HG03342 (cell line): Measurements from ENCODE around the gene ATXN1.
"Not testable (repeated sequence)": the region's sequence is repeated elsewhere in the genome, so short reads cannot be mapped to it uniquely, and the experiment has no call there.

Experiments used
- ATAC-seq: cut with Tn5 transposase; IDR thresholded peaks from one replicate; pipeline ENCODE4 v1.9.1; 2021; ENCODE audit warnings: mild to moderate bottlenecking, moderate library complexity; ENCODE audit not compliant: unreplicated experiment

The ATXN1 gene

GRCh38 chr6:16404456-16404855 is 356.8 kb downstream of the ATXN1 start:
- ATAC-seq, result no peak

DNA sequence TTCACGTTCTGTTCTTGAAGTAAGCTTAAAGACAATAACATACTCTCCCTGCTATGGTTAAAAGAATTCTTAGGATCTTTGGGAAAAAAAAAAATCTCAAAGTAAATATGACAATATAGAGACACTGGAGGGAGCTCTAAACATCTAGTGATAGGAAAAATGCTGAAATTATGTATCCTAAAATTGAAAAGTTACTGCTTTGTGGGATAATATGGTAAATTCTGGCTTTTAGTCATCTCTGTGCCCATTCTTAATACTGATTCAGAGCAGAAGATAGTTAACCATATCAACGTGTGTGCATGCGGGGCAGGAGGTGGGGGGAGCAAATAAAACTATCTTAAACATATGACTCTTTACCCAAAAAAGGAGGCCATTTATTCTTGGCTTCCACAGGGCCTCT is 357.4 kb downstream of the ATXN1 start:
- no peak for ATAC-seq

GRCh38 chr6:16402581-16402900 is 358.7 kb downstream of the ATXN1 start:
- ATAC-seq, result no peak

GRCh38 chr6:16400248-16400760 is 361.0 kb downstream of the ATXN1 start:
- ATAC-seq, result no peak

DNA sequence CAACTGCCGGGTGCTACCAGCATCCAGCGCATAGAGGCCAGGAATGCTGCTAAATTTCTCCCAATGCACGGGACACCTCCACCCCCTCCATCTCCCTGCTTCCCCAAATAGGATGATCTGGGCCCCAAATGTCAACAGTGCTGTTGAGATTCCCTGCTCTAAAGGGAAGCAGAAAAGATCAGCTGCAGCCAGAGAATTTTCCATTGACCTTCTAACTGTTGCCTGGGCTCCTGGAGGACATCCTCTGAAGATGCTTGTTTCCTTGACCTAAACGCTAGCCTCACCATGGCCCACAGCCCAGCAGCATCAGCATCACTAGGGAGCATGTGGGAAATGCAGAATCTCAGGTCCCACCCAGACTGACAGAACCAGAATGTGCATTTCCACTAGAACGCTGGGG is 361.6 kb downstream of the ATXN1 start:
- ATAC-seq, result no peak

DNA sequence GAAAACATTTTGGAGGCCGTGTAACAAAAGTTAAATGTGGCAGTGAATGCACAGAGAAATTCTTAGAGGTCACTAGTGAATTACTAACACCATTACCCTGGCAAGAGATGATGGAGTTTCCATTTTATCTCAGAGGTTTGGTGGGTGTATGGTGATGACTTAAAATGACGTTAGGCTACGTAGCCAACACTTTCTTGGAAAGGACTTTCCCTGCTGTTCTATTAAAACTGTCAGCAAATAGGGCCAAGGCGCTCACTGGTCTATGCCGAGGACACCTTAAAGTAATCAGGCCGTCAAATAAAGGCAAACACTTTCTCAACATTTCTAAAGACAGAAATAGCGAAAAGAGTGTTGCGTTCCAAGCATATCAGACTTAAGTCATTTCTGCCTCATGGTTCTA is 362.1 kb downstream of the ATXN1 start:
- ATAC-seq, result no peak

GRCh38 chr6:16398587-16398986 is 362.7 kb downstream of the ATXN1 start:
- no peak for ATAC-seq

DNA sequence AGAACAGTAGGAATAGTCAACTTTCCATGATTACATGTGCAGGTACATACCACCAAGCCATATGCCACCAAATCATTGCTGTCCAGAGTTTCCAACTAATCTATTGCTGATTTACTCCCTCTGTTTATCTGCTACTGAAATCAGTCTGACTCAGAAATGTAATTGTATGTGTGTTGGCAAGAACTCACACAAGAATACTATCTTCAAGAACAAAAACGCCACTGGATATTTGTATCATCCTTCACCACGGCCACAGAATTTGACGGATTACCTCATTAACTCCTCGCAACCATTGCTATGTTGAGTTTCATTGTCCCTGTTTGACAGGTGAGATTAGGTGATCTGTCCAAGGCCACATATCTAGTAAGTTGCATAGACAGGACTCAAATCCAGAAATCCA is 363.6 kb downstream of the ATXN1 start:
- no peak for ATAC-seq

DNA sequence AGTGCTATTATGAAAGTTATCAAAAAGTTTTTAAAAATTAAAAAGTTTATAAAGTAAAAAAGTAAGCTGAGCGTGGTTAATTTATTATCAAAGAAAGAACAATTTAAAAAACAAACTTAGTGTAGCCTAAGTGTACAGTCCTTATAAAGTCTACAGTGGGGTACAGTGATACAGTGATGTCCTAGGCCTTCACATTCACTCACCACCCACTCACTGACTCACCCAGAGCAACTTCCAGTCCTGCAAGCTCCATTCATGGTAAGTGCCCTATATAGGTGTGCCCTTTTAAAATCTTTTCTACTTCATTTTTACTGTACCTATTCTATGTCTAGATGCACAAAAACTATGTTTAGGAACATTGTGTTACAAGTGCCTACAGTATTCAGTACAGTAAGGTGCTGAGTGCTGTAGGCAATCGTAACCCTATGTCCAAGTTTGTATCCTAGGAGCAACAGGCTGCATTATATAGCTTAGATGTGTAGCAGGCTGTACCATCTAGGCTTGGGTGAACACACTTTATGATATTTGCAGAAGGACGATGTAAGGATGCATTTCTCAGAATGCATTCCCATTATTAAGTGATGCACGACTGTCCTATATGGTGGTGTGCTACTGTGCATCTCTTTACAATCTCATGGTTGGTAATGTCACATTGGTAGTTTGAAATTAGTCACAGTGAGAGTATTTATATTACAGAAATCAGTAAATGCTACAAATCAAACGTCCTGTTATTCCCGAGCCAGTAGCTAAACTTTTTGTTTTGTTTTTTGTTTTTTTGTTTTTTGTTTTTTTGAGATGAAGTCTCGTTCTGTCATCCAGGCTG is 364.6 kb downstream of the ATXN1 start:
- no peak for ATAC-seq

GRCh38 chr6:16394632-16395031 is 366.6 kb downstream of the ATXN1 start:
- ATAC-seq, result no peak

DNA sequence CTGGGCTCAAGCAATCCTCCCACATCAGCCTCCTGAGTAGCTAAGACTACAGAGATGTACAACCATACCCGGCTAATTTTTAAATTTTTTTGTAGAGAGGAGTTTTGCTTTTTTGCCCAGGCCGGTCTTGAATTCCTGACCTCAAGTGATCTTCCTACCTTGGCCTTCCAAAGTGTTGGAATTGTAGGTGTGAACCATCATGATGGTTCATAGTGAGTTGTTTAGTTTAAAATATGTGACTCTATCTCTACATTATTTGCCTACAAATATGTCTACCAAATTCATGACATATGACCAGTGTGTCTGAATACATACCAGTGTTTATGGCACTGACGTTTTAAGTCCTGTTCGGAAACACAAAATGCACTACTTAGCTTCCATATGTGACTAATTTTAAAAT is 367.9 kb downstream of the ATXN1 start:
- no peak for ATAC-seq

DNA sequence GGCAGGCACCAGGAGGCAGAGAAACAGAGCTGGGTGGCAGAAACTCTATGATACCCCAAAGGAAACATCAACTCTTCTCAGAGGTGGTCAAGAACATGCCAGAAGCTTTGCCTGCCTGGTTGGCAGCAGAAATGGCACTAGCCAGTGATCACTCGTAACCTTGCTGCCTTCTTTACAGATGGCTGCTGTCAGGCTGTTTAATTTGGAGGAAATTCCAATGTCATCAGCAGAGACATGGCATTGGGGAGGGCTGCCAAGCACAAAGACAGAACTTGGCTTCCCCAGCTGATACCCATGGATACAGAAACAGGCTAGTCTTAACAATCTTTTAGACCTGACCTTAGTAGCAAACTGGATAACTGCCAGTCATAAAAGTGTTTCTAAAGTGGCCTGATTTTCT is 369.2 kb downstream of the ATXN1 start:
- no peak for ATAC-seq

- no peak for ATAC-seq
These were observed 369.8 kb downstream of the ATXN1 start for GRCh38 chr6:16391451-16391912.

DNA sequence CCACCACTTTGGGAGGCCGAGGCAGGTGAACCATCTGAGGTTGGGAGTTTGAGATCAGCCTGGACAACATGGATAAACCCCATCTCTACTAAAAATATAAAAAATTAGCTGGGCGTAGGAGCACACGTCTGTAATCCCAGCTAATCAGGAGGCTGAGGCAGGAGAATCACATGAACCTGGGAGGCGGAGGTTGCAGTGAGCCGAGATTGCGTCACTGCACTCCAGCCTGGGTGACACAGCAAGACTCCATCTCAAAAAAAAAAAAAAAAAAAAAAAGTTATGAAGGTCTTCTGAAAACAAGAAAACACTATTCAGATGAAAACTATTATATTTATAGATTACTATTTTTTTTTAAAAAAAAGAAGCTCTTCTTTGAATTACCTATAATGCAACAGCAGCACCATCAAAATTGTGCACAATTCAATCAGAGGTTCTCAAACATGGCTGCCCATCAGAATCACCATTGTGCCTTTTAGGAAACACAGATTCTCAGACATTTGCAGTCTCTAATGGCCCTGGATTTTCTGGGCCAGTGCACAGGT is 370.3 kb downstream of the ATXN1 start:
- not testable (repeated sequence) for ATAC-seq

- no peak for ATAC-seq
These were observed 371.6 kb downstream of the ATXN1 start for GRCh38 chr6:16389642-16390041.

GRCh38 chr6:16388488-16388887 is 372.8 kb downstream of the ATXN1 start:
- ATAC-seq, result no peak

- ATAC-seq, result no peak
These were observed 375.2 kb downstream of the ATXN1 start for GRCh38 chr6:16386057-16386456.

GRCh38 chr6:16383607-16384206 is 377.6 kb downstream of the ATXN1 start:
- ATAC-seq, result no peak

DNA sequence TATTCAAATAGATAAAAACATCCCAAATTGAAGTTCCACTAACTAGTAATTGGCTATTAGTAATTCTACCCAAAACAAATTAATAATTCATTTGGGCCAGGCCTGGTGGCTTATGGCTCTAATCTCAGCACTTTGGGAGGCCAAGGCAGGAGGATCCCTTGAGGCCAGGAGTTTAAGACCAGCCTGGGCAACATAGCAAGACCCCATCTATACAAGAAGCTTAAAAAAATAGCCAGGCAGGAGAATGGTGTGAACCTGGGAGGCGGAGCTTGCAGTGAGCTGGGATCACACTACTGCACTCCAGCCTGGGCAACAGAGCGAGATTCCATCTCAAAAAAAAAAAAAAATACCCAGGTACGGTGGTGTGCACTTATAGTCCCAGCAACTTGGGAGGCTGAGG is 379.3 kb downstream of the ATXN1 start:
- not testable (repeated sequence) for ATAC-seq

GRCh38 chr6:16380220-16380809 is 380.9 kb downstream of the ATXN1 start:
- no peak for ATAC-seq

DNA sequence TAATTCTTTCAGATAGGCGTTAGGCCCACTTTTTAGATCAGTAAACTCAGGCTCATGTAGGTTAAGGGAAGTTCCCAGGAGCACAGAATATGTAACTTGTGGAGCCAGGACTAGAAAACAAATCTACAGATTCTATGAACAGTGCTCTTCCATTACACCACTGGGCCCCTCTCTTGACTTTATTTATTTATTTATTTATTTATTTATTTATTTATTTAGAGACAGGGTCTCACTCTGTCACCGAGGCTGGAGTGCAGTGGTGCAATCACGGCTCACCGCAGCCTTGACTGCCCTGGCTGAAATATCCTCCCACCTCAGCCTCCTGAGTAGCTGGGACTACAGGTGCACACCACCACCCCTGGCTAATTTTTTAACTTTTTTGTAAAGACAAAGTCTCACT is 382.9 kb downstream of the ATXN1 start:
- not testable (repeated sequence) for ATAC-seq

DNA sequence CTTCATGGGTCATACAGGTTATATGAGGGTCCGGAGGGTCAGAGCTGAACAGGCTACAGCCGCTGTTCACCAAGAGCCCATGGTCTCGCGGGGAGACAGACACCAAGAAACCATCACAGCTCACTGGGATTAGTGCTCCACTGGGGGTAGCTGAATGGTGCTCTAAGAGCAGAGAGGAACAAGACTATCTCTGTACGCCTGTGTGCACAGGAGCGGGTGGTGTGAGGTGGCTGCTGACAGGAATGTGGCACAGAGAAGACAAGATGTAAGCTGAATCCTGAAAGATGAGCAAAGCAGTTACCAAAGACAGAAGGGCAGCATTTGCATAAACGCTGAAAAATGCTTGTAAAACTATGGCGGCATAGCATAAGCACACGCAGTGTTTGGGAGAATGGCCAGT is 383.8 kb downstream of the ATXN1 start:
- no peak for ATAC-seq
